GM12874 (cell line): Measurements from ENCODE around the gene PPP2R5C.

ENCODE experiments used
- CTCF ChIP-seq: IDR thresholded peaks from 2 replicates; pipeline ENCODE4 v1.5.1; 2011; ENCODE audit warnings: low read depth, mild to moderate bottlenecking, control low read depth, low read length, moderate library complexity; ENCODE audit not compliant: insufficient read depth

The PPP2R5C gene

GRCh38 chr14:101950516-101951215 is 189.2 kb downstream of the PPP2R5C start:
- TF ChIP-seq CTCF = no peak

GRCh38 chr14:101953151-101953550 is 191.6 kb downstream of the PPP2R5C start:
- no peak for TF ChIP-seq CTCF

- TF ChIP-seq CTCF = no peak
Measured at GRCh38 chr14:101954501-101954900, 193.0 kb downstream of the PPP2R5C start.

- TF ChIP-seq CTCF = no peak
Measured at GRCh38 chr14:101955695-101956161, 194.2 kb downstream of the PPP2R5C start.

GRCh38 chr14:101956179-101956885 is 194.8 kb downstream of the PPP2R5C start:
- TF ChIP-seq CTCF = no peak

- no peak for TF ChIP-seq CTCF
Measured at GRCh38 chr14:101957406-101958234, 196.1 kb downstream of the PPP2R5C start.
